HFFc6 (cell line): ENCODE measurements around the gene CTAGE1. TPM values are rescaled to one million over a fixed set of nuclear protein-coding genes. Genes with fewer than 3 reads are reported as not detected.

Experiments
- DNase-seq: peaks from one replicate; pipeline ENCODE4 v3.0.0-alpha.2; 2018
- H3K27ac Mint-ChIP-seq: 2 replicates; pipeline ENCODE4 v1.8.0; 2020; ENCODE audit warnings: mild to moderate bottlenecking, mixed read lengths
- H3K27me3 Mint-ChIP-seq: 2 replicates; pipeline ENCODE4 v1.8.0; 2021; ENCODE audit warnings: mild to moderate bottlenecking, moderate library complexity, mixed read lengths; ENCODE audit not compliant: insufficient read depth
- H3K36me3 Mint-ChIP-seq: 2 replicates; pipeline ENCODE4 v1.8.0; 2021; ENCODE audit warnings: low read depth, mixed read lengths
- H3K4me1 Mint-ChIP-seq: 2 replicates; pipeline ENCODE4 v1.8.0; 2020; ENCODE audit warnings: low read depth, mixed read lengths
- H3K4me3 Mint-ChIP-seq: 2 replicates; pipeline ENCODE4 v1.8.0; 2020; ENCODE audit warnings: mild to moderate bottlenecking, moderate library complexity, mixed read lengths
- H3K9me3 Mint-ChIP-seq: 2 replicates; pipeline ENCODE4 v1.8.0; 2020; ENCODE audit warnings: mild to moderate bottlenecking, mixed read lengths
- total RNA-seq, 6 experiments: library from RNA; stranded (reverse); fragmentation: NEBNext Ultra II Directional; extraction: Animal tissue kit (Norgen Biotek cat#: 25700); gene quantifications; 2 replicates in 1 of 6; 3 replicates in 5 of 6; pipeline ENCODE4 v1.2.3, GENCODE V29; 2021
- TF ChIP-seq, protein P1 (sequence below): fragments of 200-600 bp; sonication (generic); IDR thresholded peaks from 2 replicates; pipeline ENCODE4 v1.5.0; 2021; ENCODE audit warnings: antibody characterized with exemption, mild to moderate bottlenecking

The CTAGE1 gene
- total RNA-seq, 6 experiments from 2014 or later = 0.11 to 0.30 (median 0.12) TPM

DNA sequence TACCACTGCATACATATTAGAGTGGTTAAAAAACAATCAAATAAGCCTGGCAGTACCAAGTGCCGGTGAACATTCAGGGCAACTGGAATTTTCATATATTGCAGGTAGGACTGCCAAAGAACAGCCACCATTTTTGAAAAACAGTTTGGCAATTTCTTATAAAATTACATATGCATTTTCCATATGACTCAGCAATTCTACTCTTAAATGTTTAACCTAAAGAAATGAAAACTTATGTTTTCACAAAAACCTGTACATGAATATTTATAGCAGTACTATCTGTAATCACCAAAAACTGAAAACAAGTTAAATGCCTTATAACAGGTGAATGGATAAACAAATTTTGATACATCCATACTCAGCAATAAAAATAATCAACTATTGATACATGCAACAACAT is 39.9 kb downstream of the CTAGE1 start:
- Mint-ChIP-seq H3K4me1 (no peaks in the 10 kb centered on the region), H3K27me3 (peaks cover 34% of the 10 kb centered on the region), H3K4me3 (no peak overlapping the region), H3K36me3 (no peaks in the 10 kb centered on the region), H3K9me3 (no peaks in the 10 kb centered on the region), H3K27ac (no peak overlapping the region)
- DNase-seq = no peak
- TF ChIP-seq, protein P1, sequence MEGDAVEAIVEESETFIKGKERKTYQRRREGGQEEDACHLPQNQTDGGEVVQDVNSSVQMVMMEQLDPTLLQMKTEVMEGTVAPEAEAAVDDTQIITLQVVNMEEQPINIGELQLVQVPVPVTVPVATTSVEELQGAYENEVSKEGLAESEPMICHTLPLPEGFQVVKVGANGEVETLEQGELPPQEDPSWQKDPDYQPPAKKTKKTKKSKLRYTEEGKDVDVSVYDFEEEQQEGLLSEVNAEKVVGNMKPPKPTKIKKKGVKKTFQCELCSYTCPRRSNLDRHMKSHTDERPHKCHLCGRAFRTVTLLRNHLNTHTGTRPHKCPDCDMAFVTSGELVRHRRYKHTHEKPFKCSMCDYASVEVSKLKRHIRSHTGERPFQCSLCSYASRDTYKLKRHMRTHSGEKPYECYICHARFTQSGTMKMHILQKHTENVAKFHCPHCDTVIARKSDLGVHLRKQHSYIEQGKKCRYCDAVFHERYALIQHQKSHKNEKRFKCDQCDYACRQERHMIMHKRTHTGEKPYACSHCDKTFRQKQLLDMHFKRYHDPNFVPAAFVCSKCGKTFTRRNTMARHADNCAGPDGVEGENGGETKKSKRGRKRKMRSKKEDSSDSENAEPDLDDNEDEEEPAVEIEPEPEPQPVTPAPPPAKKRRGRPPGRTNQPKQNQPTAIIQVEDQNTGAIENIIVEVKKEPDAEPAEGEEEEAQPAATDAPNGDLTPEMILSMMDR = no peak

DNA sequence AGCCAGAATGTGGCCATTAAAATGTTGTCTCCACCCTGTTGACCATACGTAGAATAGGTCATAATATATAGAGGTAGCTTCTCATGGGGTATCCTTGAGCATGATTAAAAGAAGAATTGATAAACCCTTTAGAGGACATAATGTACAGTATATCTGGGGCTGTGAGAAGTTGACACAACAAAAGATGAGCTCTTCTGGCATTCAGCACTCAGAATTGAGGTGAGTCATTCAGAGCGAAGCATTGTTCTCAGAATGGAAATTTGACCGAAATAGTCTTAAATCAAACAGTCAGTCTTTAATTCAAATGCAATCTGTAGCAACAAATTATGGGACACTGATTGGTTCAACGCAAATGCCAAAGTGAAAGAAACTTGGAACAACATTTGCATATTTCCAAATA is 47.3 kb downstream of the CTAGE1 start:
- Mint-ChIP-seq H3K4me3 (no peak overlapping the region), H3K27ac (no peak overlapping the region), H3K4me1 (no peaks in the 10 kb centered on the region), H3K36me3 (no peaks in the 10 kb centered on the region), H3K9me3 (no peaks in the 10 kb centered on the region), H3K27me3 (peaks cover 23% of the 10 kb centered on the region)
- DNase-seq = no peak
- TF ChIP-seq, protein P1 = no peak

DNA sequence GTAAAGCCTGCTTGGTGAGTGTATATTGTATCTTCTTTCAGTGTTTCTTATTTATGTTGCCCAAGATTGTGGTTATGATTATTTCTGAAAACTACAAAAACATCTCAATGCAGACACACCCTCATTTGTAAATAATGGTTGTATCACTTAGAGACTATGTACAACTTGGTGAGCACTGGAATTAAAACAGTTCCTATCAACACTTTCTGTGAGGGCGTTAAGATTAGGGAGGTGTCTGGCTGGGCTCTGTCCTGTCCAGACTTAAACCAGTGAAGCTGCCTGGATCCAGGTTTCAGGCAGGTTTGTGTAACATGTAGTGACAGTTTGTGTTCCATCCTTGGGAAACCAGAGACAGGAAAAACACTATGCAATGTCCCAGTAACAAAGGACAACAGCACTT is 49.7 kb downstream of the CTAGE1 start:
- no peaks in the 10 kb centered on the region for H3K36me3 Mint-ChIP-seq
- H3K4me1 Mint-ChIP-seq = no peaks in the 10 kb centered on the region
- no peak overlapping the region for H3K4me3 Mint-ChIP-seq
- H3K27me3 Mint-ChIP-seq = peaks cover 12% of the 10 kb centered on the region
- no peak for DNase-seq
- H3K27ac Mint-ChIP-seq = no peak overlapping the region
- TF ChIP-seq, protein P1 = no peak
- no peaks in the 10 kb centered on the region for H3K9me3 Mint-ChIP-seq

DNA sequence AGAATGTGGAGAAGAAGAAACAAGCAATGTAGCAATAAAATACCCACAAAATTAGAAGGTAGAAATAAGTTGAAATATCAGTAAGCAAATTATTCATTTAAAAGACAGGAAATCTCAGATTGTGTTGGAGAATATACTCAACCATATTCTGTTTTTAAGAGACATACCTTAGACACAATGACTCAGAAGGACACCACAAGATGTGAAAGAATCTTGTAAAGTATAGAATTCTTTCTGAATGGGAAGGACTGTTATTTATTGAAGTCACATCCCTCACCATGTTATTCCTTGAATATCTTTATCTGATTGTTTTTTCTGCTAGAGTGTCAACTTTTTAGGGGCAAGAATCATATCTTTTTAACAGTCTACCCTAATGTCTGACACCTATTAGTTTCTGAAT is 50.4 kb downstream of the CTAGE1 start:
- no peak for DNase-seq
- Mint-ChIP-seq H3K27ac (no peak overlapping the region), H3K4me1 (no peaks in the 10 kb centered on the region), H3K9me3 (no peaks in the 10 kb centered on the region), H3K4me3 (no peak overlapping the region), H3K27me3 (peaks cover 12% of the 10 kb centered on the region), H3K36me3 (no peaks in the 10 kb centered on the region)
- TF ChIP-seq, protein P1 = no peak

DNA sequence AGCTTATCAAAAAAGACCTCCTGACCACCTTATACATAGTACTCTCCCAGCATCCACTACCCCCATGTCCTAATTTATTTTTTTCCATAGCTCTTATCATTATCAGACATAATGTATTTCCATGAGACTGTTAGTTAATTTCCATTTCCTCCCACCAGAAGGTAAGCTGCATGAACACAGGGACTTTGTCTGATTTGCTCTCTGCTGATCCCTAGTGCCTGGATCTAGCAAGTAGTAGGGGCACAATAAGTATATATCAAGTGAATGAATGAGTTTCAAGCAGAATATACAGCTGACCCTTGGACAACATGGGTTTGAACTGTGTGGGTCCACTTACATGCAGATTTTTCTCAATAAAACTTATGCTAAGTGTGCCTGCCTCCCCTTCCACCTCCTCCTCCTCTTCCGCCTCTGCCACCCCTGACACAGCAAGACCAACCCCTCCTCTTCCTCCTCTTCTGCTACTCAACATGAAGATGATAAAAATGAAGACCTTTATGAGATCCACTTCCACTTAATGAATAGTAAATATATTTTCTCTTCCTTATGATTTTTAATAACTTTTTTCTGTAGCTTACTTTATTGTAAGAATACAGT is 53.8 kb downstream of the CTAGE1 start:
- Mint-ChIP-seq H3K36me3 (no peaks in the 10 kb centered on the region), H3K27ac (no peak overlapping the region), H3K27me3 (peaks cover 4% of the 10 kb centered on the region), H3K9me3 (no peaks in the 10 kb centered on the region), H3K4me3 (no peak overlapping the region), H3K4me1 (no peaks in the 10 kb centered on the region)
- TF ChIP-seq, protein P1 = no peak
- DNase-seq = no peak

Other genes starting within 250 kb of the CTAGE1 start
- 1 to 10 TPM in 4 of 6 experiments, under 1 TPM in 2; 0.28 to 1.8 (median 1.5) TPM for gene GATA6, start 248.3 kb downstream of the CTAGE1 start, total RNA-seq